ENCODE data around the gene SFR1.
"Not testable (repeated sequence)": the region's sequence is repeated elsewhere in the genome, so short reads cannot be mapped to it uniquely, and the experiment has no call there.

The SFR1 gene

DNA sequence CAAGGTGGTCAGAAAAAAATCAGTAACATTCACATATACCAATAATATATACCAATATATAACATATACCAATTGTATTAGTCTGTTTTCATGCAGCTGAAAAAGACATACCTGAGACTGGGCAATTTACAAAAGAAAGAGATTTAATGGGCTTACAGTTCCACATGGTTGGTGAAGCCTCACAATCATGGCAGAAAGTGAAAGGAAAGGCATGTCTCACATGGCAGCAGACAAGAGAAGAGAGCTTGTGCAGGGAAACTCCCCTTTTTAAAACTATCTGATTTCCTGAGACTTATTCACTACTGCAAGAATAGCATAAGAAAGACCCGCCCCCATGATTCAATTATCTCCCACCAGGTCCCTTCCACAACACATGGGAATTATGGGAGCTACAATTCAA is 52.2 kb downstream of the SFR1 start:
- not testable (repeated sequence) for DNase-seq (ENCODE audit: low spot score)

Data from hepatic stellate cell (primary cell).